OCI-LY7 (cell line): Measurements from ENCODE around the gene KCNH6.

Source experiments
- CTCF ChIP-seq: fragments of 200-600 bp; sonication (generic); conservative IDR thresholded peaks from 2 replicates; pipeline ENCODE4 v1.5.1; 2014; ENCODE audit warnings: mild to moderate bottlenecking, antibody characterized with exemption, low read length, moderate library complexity, mixed read lengths
- EZH2phosphoT487 ChIP-seq: fragments of 200-600 bp; sonication (generic); IDR thresholded peaks from 2 replicates; pipeline ENCODE4 v1.6.1; 2018; ENCODE audit warnings: low read depth, borderline replicate concordance, mild to moderate bottlenecking, mixed run types, antibody characterized with exemption, low read length, moderate library complexity, mixed read lengths

- TF ChIP-seq CTCF (no peak), EZH2phosphoT487 (no peak)
These were observed 10.1 kb upstream of the KCNH6 start for GRCh38 chr17:63512896-63513644.
